ENCODE results near the gene PCED1B. TPM values are rescaled to one million over a fixed set of nuclear protein-coding genes. Genes with fewer than 3 reads are reported as not detected.
A peak's percentile ranks its signal among the peaks of the same experiment; 100 is the strongest.

Gene PCED1B, protein sequence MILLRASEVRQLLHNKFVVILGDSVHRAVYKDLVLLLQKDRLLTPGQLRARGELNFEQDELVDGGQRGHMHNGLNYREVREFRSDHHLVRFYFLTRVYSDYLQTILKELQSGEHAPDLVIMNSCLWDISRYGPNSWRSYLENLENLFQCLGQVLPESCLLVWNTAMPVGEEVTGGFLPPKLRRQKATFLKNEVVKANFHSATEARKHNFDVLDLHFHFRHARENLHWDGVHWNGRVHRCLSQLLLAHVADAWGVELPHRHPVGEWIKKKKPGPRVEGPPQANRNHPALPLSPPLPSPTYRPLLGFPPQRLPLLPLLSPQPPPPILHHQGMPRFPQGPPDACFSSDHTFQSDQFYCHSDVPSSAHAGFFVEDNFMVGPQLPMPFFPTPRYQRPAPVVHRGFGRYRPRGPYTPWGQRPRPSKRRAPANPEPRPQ
- total RNA-seq, result 100 to 1,000 TPM; 133 to 136 TPM

DNA sequence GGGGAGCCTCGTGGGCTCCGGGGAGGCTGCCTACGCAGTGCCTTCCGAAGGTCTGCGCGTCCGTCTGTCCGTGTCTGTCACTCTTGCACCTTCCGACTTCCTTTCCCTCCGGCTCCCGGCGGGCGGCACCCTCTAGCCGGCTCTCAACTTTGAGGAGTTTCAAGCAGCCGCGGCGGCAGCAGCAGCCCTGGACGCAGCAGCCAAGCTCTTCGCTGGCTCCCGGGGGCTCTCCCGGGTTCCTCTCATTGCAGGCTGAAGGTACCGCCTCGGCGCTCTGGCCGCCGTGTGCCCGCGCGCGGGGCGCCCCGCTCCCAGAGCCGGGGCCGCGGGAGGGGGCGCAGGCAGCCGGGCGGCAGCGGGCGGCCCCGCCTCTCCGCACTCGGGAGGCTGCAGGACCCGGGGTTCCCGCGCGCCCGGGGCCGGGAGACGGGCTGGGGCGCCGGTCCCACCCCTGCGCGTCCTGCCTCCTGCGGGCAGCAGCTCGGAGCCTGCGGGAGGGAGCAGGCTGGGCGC lies at the start of gene PCED1B, which contains the start of gene AMIGO2:
TSS of gene PCED1B (plus strand) at position 154 of the 513 bp plus-strand sequence. CDS start 155,443 bp downstream, outside the sequence.
TSS of gene AMIGO2 (minus strand) at position 492 of the 513 bp plus-strand sequence. CDS start 957 bp downstream, outside the sequence.
- Mint-ChIP-seq H3K4me1 (ENCODE audit: low read depth) (peaks cover 72% of the 10 kb centered on the region), H3K9me3 (no peaks in the 10 kb centered on the region), H3K27me3 (no peaks in the 10 kb centered on the region), H3K4me3 (peak within 1 kb of the TSS; percentile 99), H3K36me3 (peaks cover 15% of the 10 kb centered on the region), H3K27ac (peak within 1 kb of the TSS; percentile 92)
- intact Hi-C loops (cut with micrococcal nuclease), result loop anchor here (1.0 kb wide), 2 partner anchors 228 to 318 kb away; no protein-coding TSS in a partner anchor
- CTCF ChIA-PET, result interaction anchor here (0.9 to 4.0 kb wide), 16 partner anchors 10 to 627 kb away, joined by 3 to 49 read pairs (median 4); no protein-coding TSS in a partner anchor
- peak; percentile 83 for DNase-seq
- POLR2A ChIA-PET, result interaction anchor here (0.6 to 7.8 kb wide), 11 partner anchors 8 to 627 kb away, joined by 3 to 92 read pairs (median 4); partner anchors contain the start of gene RPAP3

DNA sequence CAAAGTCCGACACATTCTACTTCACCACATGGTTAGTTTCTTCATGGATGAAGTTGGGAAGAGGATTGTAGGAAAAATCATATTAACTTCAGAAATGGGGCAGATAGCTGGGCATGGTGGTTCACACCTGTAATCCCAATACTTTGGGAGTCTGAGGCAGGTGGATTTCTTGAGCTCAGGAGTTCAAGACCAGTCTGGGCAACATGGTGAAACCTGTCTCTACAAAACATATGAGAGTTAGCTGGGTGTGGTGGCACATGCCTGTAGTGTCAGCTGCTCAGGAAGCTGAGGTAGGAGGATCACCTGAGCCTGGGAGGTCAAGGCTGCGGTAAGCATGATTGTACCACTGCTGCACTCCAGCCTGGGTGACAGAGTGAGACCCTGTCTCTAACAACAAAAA lies 49.5 kb upstream of the PCED1B start:
- no peak for DNase-seq
- Mint-ChIP-seq H3K27ac (no peak overlapping the region), H3K4me3 (no peak overlapping the region), H3K36me3 (no peaks in the 10 kb centered on the region), H3K4me1 (ENCODE audit: low read depth) (peaks cover 31% of the 10 kb centered on the region), H3K9me3 (no peaks in the 10 kb centered on the region), H3K27me3 (peaks cover 11% of the 10 kb centered on the region)
- ChIA-PET POLR2A (no interaction called here), CTCF (interaction anchor here (0.8 kb wide), 1 partner anchor 83 kb away, joined by 3 read pairs; no protein-coding TSS in a partner anchor)
- intact Hi-C loops (cut with micrococcal nuclease), result loop anchor here (5.0 to 10.0 kb wide), 3 partner anchors 622 to 955 kb away; no protein-coding TSS in a partner anchor

DNA sequence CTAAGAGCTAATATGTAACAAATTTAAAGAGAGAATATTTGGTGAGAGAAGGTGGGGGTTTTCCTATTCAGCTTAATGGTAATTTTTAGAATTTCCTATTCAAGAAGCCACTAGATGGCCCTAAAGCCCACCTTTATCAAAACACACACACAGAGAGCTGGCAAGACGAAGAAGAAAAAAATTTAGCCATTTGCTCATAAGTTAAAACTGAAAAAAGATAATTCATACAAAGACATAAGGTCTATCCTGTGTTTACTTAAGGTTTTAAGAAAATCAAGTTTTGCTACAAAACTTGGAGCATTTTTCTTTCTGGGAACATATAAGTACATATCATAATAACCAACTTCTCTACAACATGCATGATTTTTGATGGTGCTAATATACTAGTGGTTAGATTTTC lies 46.8 kb upstream of the PCED1B start:
- H3K27me3 Mint-ChIP-seq, result no peaks in the 10 kb centered on the region
- H3K27ac Mint-ChIP-seq, result no peak overlapping the region
- no peaks in the 10 kb centered on the region for H3K36me3 Mint-ChIP-seq
- peaks cover 37% of the 10 kb centered on the region for H3K4me1 Mint-ChIP-seq (ENCODE audit: low read depth)
- no peaks in the 10 kb centered on the region for H3K9me3 Mint-ChIP-seq
- intact Hi-C loops (cut with micrococcal nuclease), result loop anchor here (1.0 to 5.0 kb wide), 6 partner anchors 39 to 746 kb away; no protein-coding TSS in a partner anchor
- CTCF ChIA-PET, result interaction anchor here (0.5 to 4.3 kb wide), 47 partner anchors 9 to 746 kb away, joined by 3 to 86 read pairs (median 4); partner anchors contain the start of genes AMIGO2 and PCED1B
- no peak overlapping the region for H3K4me3 Mint-ChIP-seq
- POLR2A ChIA-PET, result interaction anchor here (0.8 to 1.4 kb wide), 3 partner anchors 175 to 251 kb away, joined by 3 read pairs; no protein-coding TSS in a partner anchor
- no peak for DNase-seq

DNA sequence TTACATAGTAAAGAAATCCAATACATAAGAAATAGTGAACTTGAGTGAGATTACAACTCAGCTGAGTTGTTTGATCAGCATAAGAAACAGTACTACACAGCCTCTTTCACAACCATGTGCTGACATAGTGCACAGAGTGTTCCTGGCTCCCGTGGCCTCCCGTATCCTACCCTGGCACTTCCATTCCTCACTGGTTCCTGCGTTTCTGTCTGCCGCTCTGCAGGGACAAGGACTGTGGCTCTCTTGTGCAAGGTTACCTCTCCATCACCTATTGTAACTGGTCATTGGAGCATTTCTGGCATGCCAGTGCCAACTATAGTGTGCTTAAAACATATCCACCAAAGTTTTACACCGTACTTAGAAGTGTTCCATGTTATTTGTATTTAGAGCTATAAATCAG lies 46.3 kb upstream of the PCED1B start:
- H3K9me3 Mint-ChIP-seq, result no peaks in the 10 kb centered on the region
- ChIA-PET POLR2A (interaction anchor here (0.8 to 1.4 kb wide), 2 partner anchors 174 to 183 kb away, joined by 3 read pairs; no protein-coding TSS in a partner anchor), CTCF (interaction anchor here (0.5 to 4.3 kb wide), 42 partner anchors 9 to 746 kb away, joined by 3 to 86 read pairs (median 6); partner anchors contain the start of genes AMIGO2 and PCED1B)
- H3K27ac Mint-ChIP-seq, result no peak overlapping the region
- no peak overlapping the region for H3K4me3 Mint-ChIP-seq
- no peaks in the 10 kb centered on the region for H3K27me3 Mint-ChIP-seq
- intact Hi-C loops (cut with micrococcal nuclease), result loop anchor here (2.0 to 5.0 kb wide), 4 partner anchors 160 to 746 kb away; no protein-coding TSS in a partner anchor
- H3K36me3 Mint-ChIP-seq, result no peaks in the 10 kb centered on the region
- no peak for DNase-seq
- peaks cover 37% of the 10 kb centered on the region for H3K4me1 Mint-ChIP-seq (ENCODE audit: low read depth)

DNA sequence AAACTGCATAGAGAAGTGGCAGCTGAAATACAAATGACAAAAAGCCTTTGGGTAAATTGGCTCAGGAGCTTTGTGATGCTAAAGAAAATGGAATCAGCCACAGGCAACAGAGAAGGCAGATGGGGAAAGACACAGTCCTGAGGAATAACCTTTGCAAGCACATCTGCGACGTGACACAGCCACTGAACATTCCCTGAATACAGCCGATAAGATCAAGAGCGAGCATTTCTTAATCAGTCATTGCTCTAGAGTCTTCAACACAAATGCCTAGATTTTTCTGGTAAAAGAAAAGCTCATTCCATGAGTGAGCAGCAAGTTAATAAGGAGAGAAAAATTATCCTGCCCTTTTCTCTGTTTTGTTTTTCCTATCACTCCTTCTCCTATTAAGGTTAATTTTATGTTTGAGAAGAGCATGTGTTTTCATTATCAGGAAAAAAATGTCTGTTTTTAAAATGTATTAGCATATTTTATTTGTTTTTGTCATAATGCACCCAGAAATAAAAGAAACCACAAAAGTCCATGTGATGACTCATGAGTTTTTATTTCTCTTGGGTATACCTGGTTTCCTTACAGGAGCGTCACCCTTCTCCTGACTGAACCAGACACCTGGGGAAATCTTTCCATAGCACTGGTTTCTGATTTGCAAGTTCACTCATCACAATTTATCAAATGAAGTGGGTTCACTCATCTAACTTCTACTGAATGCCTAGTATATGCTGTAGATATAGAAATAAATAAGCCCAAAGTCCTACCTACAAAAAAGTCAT lies 45.4 kb upstream of the PCED1B start:
- ChIA-PET CTCF (interaction anchor here (0.7 to 4.3 kb wide), 18 partner anchors 9 to 681 kb away, joined by 3 to 86 read pairs (median 6); no protein-coding TSS in a partner anchor), POLR2A (no interaction called here)
- Mint-ChIP-seq H3K27me3 (no peaks in the 10 kb centered on the region), H3K4me1 (ENCODE audit: low read depth) (peaks cover 42% of the 10 kb centered on the region), H3K9me3 (no peaks in the 10 kb centered on the region), H3K4me3 (no peak overlapping the region), H3K36me3 (no peaks in the 10 kb centered on the region), H3K27ac (no peak overlapping the region)
- DNase-seq, result no peak
- intact Hi-C loops (cut with micrococcal nuclease), result loop anchor here (2.0 to 5.0 kb wide), 4 partner anchors 159 to 745 kb away; no protein-coding TSS in a partner anchor

DNA sequence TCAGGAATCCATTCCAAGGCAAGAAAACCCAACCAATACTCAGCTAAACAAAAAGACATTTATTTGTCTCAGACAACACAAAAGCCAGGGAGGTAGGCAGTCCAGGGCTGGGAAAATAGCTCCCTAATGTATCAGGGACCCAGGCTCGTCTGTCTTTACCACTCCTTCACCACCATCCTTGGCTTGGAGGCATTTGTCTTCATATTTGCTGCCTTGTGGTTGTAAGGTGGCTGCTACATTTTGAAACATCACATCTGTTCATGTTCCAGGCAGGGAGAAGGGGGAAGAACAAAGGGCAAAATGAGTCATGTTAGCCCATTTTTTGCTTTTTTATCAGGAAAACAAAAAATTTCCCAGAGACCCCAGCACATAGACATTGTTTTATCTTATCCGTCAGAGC lies 44.8 kb upstream of the PCED1B start:
- peaks cover 38% of the 10 kb centered on the region for H3K4me1 Mint-ChIP-seq (ENCODE audit: low read depth)
- H3K27ac Mint-ChIP-seq, result no peak overlapping the region
- H3K36me3 Mint-ChIP-seq, result no peaks in the 10 kb centered on the region
- ChIA-PET CTCF (interaction anchor here (2.4 to 4.3 kb wide), 3 partner anchors 14 to 374 kb away, joined by 7 to 86 read pairs (median 34); no protein-coding TSS in a partner anchor), POLR2A (no interaction called here)
- no peak for DNase-seq
- no peak overlapping the region for H3K4me3 Mint-ChIP-seq
- H3K27me3 Mint-ChIP-seq, result no peaks in the 10 kb centered on the region
- intact Hi-C loops (cut with micrococcal nuclease), result loop anchor here (1.0 to 5.0 kb wide), 2 partner anchors 274 to 618 kb away; no protein-coding TSS in a partner anchor
- H3K9me3 Mint-ChIP-seq, result no peaks in the 10 kb centered on the region

DNA sequence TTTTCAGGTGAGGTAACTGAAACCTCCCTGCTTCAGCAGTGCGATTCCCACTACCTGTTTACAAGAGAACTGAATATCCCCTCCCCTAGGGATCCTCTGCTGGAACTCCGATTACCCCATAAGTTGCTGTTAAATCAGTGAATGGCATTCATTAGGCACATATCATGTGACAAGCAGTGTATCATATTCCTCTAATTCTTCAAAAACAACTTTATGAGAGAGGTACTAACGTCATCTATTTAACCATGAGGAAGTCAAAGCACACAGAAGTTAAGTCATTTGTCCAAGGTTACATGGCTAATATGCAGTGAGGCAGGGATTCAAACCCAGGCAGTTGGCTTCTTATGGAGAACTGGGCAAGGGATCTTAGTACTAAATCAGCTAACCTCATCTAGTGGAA lies 43.9 kb upstream of the PCED1B start:
- Mint-ChIP-seq H3K27ac (no peak overlapping the region), H3K36me3 (no peaks in the 10 kb centered on the region), H3K4me1 (ENCODE audit: low read depth) (peaks cover 35% of the 10 kb centered on the region), H3K9me3 (no peaks in the 10 kb centered on the region), H3K27me3 (no peaks in the 10 kb centered on the region), H3K4me3 (no peak overlapping the region)
- no peak for DNase-seq
- ChIA-PET CTCF (interaction anchor here (3.2 kb wide), 1 partner anchor 362 kb away, joined by 10 read pairs; no protein-coding TSS in a partner anchor), POLR2A (no interaction called here)
- intact Hi-C loops (cut with micrococcal nuclease), result loop anchor here (1.0 kb wide), 1 partner anchor 273 kb away; no protein-coding TSS in a partner anchor

DNA sequence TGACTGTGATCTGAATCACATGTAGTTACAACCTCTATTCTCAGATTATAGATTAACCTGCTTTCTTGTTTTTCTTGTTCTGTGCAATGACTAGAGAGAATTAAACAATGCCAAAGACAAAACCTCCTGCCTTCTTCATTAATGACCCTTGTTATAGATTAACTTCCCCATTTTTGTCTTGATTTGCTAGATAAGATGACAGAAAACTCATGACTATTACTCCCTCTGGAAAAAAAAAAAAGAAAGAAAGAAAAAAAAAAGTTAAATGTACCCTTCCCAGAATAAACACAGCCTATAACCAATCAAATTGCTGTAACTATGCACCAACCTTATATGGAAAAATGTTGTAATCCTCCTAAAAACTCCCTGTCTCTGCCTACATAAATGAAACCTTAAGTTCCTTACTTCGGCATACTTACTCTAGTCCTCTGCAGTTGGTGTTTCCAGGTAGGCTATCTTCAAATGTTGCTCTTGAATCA lies 41.1 kb upstream of the PCED1B start:
- ChIA-PET CTCF (interaction anchor here (0.7 to 3.2 kb wide), 2 partner anchors 359 to 607 kb away, joined by 3 to 10 read pairs; no protein-coding TSS in a partner anchor), POLR2A (no interaction called here)
- Mint-ChIP-seq H3K4me3 (no peak overlapping the region), H3K27ac (no peak overlapping the region), H3K36me3 (no peaks in the 10 kb centered on the region), H3K9me3 (no peaks in the 10 kb centered on the region), H3K4me1 (ENCODE audit: low read depth) (peaks cover 26% of the 10 kb centered on the region), H3K27me3 (peaks cover 1% of the 10 kb centered on the region)
- intact Hi-C loops (cut with micrococcal nuclease), result no loop called here
- no peak for DNase-seq

DNA sequence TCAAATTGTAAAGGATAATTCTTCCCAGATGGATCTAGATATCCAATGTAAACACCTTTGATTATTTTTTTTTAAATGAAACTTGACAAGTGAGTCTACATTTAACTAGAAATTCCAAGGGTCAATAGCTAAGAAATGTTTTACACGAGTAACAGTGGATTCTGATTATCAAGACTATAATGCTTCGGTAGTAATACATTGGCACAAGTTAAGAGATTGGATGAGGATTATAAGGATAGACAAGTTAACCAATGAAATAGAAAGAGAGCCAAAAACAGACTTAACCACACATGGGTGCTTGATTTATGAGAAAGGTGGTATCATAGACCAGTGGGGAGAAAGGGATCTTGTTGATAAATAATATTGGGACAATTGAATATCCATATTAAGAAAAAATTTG lies 40.3 kb upstream of the PCED1B start:
- intact Hi-C loops (cut with micrococcal nuclease), result no loop called here
- H3K4me3 Mint-ChIP-seq, result no peak overlapping the region
- CTCF ChIA-PET, result no interaction called here
- H3K9me3 Mint-ChIP-seq, result no peaks in the 10 kb centered on the region
- POLR2A ChIA-PET, result no interaction called here
- DNase-seq, result no peak
- peaks cover 3% of the 10 kb centered on the region for H3K27me3 Mint-ChIP-seq
- H3K4me1 Mint-ChIP-seq (ENCODE audit: low read depth), result peaks cover 19% of the 10 kb centered on the region
- H3K36me3 Mint-ChIP-seq, result no peaks in the 10 kb centered on the region
- no peak overlapping the region for H3K27ac Mint-ChIP-seq

DNA sequence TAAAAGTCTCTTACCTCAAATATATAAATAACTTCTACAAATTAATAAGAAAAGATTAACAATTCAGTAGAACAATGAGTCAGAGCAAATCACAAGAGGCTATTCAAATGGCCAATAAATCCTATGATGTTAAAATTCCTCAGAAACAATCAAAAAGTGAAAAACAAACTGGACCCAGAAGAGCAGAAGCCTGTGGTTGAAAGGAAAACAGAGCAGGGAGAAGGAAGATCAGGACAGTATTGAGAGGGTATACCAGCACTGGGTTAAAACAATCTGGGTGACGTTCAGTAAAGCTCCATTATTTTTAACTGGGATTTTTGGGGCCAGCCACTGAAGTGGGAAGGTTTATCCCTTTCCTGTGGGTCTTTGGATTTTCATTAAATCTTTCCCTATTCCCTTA lies 39.7 kb upstream of the PCED1B start:
- Mint-ChIP-seq H3K36me3 (no peaks in the 10 kb centered on the region), H3K9me3 (no peaks in the 10 kb centered on the region), H3K27me3 (peaks cover 3% of the 10 kb centered on the region), H3K4me1 (ENCODE audit: low read depth) (peaks cover 12% of the 10 kb centered on the region), H3K4me3 (no peak overlapping the region), H3K27ac (no peak overlapping the region)
- POLR2A ChIA-PET, result no interaction called here
- CTCF ChIA-PET, result no interaction called here
- intact Hi-C loops (cut with micrococcal nuclease), result no loop called here
- no peak for DNase-seq

DNA sequence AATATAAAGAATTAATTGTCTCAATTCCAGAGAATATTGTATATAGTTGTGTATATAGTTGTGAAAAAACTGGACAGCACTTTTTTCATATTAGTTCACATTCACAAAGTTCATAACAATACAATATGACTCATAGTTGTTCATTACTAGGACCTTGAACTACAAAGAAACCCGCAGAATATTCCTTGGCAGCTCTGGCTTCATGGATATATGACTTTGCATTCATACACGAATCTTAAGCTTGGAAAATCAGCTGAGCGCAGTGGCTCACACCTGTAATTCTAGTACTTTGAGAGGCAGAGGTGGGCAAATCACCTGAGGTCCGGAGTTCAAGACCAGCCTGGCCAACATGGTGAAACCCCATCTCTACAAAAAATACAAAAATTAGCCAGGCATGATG lies 38.1 kb upstream of the PCED1B start:
- POLR2A ChIA-PET, result no interaction called here
- Mint-ChIP-seq H3K27ac (peak overlapping the region; percentile 28), H3K4me3 (no peak overlapping the region), H3K36me3 (no peaks in the 10 kb centered on the region), H3K27me3 (peaks cover 3% of the 10 kb centered on the region), H3K9me3 (no peaks in the 10 kb centered on the region), H3K4me1 (ENCODE audit: low read depth) (peaks cover 5% of the 10 kb centered on the region)
- intact Hi-C loops (cut with micrococcal nuclease), result no loop called here
- DNase-seq, result no peak
- CTCF ChIA-PET, result interaction anchor here (1.1 to 1.7 kb wide), 3 partner anchors 9 to 356 kb away, joined by 3 to 11 read pairs (median 3); no protein-coding TSS in a partner anchor

All from activated CD4-positive, alpha-beta memory T cell treated with anti-CD3 and anti-CD28 coated beads for 36 hours (primary cell).